Putamen (tissue), 1 donor: ENCODE measurements around the gene OR8K5.
"Not testable (repeated sequence)": the region's sequence is repeated elsewhere in the genome, so short reads cannot be mapped to it uniquely, and the experiment has no call there.

Experiments used
- DNase-seq: peaks from one replicate; pipeline ENCODE4 v3.0.0-alpha.2; 2016; ENCODE audit warnings: low spot score

The OR8K5 gene

GRCh38 chr11:56160217-56160616, at the start of gene OR8K5:
OR8K5 (minus strand) TSS chr11:56160317; CDS start chr11:56160317, 0 bp downstream.
- no peak for DNase-seq

- no peak for DNase-seq
Measured at GRCh38 chr11:56207790-56208189, 47.7 kb upstream of the OR8K5 start.

GRCh38 chr11:56197367-56197766, 37.2 kb upstream of the OR8K5 start:
- no peak for DNase-seq

GRCh38 chr11:56196705-56197104, 36.6 kb upstream of the OR8K5 start:
- no peak for DNase-seq

DNA sequence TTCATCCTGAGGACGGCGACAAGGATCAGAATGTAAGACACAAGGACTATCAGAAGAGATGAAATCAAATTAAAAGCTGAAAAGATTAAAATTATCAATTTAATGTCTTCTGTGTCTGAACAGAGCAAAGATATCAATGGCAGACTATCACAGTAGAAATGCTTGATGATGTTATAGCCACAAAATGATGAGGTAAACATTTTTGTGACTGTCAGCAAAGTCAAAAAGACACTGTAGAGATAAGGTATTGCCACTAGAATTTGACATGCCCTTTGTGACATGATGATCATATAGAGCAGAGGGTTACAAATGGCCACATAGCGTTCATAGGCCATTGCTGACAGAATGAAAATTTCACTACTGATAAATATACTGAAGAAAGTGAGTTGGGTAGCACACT, 28.5 kb upstream of the OR8K5 start:
- DNase-seq: no peak

- DNase-seq: no peak
Measured at GRCh38 chr11:56183459-56183858, 23.3 kb upstream of the OR8K5 start.

- DNase-seq: no peak
Measured at GRCh38 chr11:56176318-56176717, 16.2 kb upstream of the OR8K5 start, which contains the start of gene OR5J2. OR5J2 (plus strand) TSS chr11:56176618; CDS start chr11:56176618, 0 bp downstream.

DNA sequence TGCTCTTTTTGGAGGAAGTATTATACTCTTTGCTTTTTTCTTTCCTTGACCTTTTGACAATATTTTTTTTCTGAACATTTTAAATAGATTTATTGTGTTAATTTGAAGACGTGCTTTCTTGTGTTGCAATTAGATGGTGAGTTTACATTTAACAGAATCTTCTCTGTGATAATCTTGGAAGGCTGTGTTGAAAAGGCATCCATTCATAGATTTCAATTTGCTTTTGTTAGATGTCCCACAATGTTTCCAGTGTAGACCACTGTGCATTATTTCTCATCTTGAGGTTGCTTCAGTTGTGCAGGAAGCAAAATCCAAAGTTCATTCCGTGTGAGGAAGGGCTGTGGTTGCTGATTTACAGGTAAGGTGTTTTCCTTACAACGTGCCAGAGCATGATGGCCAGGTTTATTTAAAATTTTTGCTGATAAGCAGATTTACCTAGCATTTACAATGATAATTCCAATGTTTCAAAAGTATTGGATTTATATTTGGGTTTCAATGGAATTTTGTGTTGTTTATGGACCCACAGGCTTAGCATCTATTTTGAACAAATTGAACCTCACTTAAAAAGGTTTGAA, 12.2 kb upstream of the OR8K5 start:
- DNase-seq: no peak

DNA sequence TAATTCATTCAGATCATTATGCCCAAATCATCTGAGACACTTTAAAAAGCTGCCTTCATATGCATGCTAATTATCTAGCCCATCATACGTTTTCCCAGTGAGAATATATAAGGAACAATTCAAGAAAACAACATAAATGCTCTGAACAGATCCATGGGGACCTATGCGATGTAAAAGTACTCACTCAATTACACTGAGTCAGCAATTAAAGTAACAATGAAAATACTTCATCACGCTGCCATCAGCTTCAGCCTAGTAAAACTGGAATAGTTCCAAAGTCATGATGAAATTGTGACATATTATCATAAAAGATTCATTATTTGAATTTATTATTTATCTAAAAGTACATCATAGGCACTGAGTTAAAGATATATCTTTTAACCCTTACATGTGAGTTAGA, 3.7 kb upstream of the OR8K5 start:
- no peak for DNase-seq

GRCh38 chr11:56152333-56152732, 7.8 kb downstream of the OR8K5 start:
- no peak for DNase-seq

- no peak for DNase-seq
Measured at GRCh38 chr11:56151376-56151775, 8.7 kb downstream of the OR8K5 start.

- DNase-seq: not testable (repeated sequence)
Measured at GRCh38 chr11:56143681-56144080, 16.4 kb downstream of the OR8K5 start.

DNA sequence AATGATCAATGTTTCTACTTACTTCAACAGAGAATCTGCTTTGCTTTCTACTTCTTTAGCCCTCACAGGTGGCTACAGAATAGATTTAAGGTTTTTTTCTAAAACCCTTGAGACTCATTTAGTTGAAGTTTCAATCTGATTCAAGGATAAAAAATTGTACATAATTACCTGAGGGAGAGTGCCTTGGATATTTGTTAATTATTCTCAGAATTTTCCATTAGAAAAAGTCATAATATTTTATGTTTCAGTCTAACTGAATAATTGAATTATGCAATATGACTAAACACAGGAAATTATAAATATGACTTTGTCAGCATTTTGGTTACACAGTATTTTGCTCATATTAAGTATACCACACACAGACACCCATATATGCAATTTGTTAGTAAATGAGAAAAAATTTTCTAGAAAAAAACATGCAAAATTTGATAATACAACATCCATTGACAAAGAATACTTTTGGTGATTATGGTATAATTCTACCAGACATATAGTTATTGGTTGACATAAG, 19.9 kb downstream of the OR8K5 start, which contains the start of gene OR8J3:
OR8J3 (minus strand) TSS at position 51 of the 511 bp plus-strand sequence. CDS start 2,483 bp downstream, outside the sequence.
- DNase-seq: no peak

DNA sequence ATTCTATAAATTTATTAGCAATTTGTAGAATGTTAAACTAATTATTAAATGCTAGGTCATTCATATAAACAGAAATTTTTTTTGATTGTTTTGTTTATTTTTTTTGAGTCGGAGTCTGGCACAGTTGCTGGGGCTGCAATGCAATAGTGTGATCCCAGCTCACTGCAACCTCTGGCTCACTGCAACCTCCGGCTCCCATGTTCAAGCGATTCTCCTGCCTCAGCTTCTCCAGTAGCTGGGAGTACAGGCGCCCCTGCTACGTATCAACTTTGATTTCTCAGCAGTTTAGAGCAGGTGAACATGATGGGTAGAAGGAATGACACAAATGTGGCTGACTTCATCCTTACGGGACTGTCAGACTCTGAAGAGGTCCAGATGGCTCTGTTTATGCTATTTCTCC, 38.0 kb downstream of the OR8K5 start, which contains the start of gene OR8H3:
OR8H3 (plus strand) TSS at position 301 of the 400 bp plus-strand sequence; CDS start at position 301, 0 bp downstream.
- DNase-seq: no peak
